Measurements from ENCODE around the gene RHOT1.
A peak's percentile ranks its signal among the peaks of the same experiment; 100 is the strongest.
"Not testable (repeated sequence)": the region's sequence is repeated elsewhere in the genome, so short reads cannot be mapped to it uniquely, and the experiment has no call there.

Gene RHOT1

DNA sequence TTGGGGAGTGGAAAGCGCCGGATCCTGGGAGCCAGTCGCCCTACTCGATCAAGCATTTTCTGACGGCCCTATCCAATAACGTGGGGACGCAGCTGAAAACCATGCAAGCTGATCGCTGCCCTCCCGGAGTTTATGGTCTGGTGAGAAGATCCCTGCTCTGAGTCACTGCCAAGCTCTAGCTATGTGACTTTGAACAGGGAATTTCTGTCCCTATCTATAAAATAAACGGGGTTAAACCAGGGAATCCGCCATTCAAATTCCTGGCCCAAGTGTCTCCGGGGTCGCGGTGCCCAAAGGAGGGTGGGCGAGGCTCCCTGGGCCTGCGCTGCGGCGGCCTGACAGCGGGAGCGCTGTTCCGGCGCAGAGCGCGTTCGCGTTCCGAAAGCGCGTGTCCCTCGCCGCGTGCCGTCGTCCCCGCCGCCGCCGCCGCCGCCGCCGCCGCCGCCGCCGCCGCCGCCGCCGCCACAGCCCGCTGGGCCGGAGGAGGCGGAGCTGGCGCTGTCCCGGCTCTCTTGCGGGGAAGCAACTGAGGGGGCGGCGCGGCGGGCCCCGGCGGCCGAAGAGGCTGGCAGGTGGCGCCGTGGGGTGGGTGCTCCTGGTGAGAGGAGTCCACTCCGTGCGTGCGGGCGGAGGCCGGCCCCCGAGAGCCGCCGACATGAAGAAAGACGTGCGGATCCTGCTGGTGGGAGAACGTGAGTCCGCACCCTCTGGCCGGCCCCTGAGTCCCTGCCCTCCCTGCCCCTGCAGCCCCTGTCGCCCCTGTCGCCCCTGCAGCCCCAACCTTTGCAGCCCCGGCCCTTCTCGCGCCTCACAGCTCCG, at the start of gene RHOT1:
TSS of gene RHOT1 (plus strand) at position 465 of the 819 bp plus-strand sequence. CDS start at position 656, 191 bp downstream.
- TF ChIP-seq, protein P1, sequence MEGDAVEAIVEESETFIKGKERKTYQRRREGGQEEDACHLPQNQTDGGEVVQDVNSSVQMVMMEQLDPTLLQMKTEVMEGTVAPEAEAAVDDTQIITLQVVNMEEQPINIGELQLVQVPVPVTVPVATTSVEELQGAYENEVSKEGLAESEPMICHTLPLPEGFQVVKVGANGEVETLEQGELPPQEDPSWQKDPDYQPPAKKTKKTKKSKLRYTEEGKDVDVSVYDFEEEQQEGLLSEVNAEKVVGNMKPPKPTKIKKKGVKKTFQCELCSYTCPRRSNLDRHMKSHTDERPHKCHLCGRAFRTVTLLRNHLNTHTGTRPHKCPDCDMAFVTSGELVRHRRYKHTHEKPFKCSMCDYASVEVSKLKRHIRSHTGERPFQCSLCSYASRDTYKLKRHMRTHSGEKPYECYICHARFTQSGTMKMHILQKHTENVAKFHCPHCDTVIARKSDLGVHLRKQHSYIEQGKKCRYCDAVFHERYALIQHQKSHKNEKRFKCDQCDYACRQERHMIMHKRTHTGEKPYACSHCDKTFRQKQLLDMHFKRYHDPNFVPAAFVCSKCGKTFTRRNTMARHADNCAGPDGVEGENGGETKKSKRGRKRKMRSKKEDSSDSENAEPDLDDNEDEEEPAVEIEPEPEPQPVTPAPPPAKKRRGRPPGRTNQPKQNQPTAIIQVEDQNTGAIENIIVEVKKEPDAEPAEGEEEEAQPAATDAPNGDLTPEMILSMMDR (conservative IDR thresholded peaks at IDR 0.05; ENCODE audit: low read depth, low read length): peak; percentile 60
- peak; percentile 92 for DNase-seq (ENCODE audit: low read depth)
- peak within 1 kb of the TSS; percentile 93 for H3K4me3 ChIP-seq (ENCODE audit: low read depth, low read length)

DNA sequence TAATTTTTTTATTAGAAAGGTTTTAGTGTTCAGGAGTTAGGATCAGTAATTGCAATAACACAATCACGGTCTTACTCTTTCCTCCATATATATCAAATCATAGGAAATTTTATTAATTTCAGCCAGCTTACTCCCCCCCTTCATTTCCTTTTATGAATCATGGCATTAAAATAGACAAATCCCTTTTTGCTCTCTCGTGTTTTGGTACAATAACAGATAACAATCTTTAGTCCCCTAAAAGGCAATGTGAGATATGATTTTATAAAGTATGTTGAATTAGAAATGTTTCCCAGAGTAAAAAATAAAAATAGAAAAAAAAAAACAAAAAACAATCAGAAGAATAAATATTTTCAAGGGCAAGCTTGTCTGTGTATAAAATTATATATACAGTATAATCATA, 42.6 kb upstream of the RHOT1 start:
- TF ChIP-seq, protein P1 (conservative IDR thresholded peaks at IDR 0.05; ENCODE audit: low read depth, low read length): no peak
- no peak for DNase-seq (ENCODE audit: low read depth)
- H3K4me3 ChIP-seq (ENCODE audit: low read depth, low read length): no peak overlapping the region

DNA sequence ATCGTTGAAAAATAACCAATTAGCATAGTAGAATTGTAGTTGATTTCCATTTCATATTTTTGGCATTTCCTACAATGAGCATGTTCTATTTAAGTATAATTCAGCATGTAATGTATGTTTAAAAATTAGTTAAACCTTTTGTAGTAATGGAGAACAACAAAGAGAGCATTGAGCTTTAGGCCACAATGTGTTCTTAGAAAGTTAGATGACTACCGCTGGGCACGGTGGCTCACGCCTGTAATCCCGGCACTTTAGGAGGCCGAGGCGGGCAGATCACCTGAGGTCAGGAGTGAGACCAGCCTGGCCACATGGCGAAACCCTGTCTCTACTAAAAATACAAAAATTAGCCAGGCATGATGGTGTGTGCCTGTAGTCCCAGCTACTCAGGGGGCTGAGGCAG, 42.0 kb upstream of the RHOT1 start:
- not testable (repeated sequence) for H3K4me3 ChIP-seq (ENCODE audit: low read depth, low read length); DNase-seq (ENCODE audit: low read depth)

DNA sequence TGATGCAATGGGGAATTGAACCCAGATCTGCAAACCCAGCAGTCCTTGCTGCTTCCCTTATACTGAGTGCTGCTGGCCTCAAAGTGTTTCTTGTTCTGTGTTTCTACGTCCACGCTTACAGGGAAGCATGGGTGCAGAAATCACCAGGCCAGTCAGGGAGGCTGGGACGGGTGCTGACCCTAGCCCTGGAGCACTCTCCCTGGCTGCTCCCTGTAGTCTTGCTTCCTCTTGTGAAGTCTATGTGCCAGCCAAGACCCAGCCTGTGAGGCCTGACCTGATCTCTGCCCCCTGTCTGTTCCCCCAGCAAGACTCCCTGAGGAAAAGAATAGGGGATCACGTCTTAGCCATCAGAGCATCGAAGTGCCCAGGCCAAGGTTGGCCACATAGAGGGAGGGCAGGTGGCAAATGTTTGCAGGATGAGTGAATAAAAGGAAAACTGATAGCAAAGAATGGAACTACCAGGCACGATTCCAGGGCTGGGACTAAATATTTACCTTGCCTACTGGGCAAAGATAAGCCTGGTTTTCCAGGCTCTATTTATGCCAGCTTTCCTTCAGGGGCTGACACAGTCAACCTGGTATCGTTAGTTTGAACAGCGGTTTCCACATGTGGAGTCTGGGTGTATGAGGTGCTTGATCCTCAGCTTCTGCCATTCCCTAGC, 41.2 kb upstream of the RHOT1 start:
- no peak overlapping the region for H3K4me3 ChIP-seq (ENCODE audit: low read depth, low read length)
- TF ChIP-seq, protein P1 (conservative IDR thresholded peaks at IDR 0.05; ENCODE audit: low read depth, low read length): no peak
- DNase-seq (ENCODE audit: low read depth): no peak

DNA sequence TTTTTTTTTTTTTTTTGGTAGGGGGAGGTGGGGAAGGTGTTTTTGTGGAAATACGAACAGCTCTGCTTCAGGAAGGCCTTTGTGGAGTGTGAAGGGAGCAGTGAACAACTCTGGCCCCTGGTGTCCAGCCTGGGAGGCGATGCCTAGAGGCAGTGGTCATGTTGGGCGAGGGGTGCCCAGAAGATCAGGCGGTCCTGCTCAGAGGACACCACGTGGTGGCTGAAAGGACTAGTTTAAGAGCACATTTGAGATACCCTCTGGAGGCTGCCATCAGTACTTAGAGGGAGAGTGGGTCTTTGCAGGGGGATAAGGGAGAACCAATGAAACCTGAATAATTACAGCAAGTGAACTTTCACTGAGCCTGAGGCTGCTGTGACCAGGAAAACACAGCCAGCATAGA, 40.1 kb upstream of the RHOT1 start:
- DNase-seq (ENCODE audit: low read depth): no peak
- H3K4me3 ChIP-seq (ENCODE audit: low read depth, low read length): no peak overlapping the region
- TF ChIP-seq, protein P1 (conservative IDR thresholded peaks at IDR 0.05; ENCODE audit: low read depth, low read length): no peak

DNA sequence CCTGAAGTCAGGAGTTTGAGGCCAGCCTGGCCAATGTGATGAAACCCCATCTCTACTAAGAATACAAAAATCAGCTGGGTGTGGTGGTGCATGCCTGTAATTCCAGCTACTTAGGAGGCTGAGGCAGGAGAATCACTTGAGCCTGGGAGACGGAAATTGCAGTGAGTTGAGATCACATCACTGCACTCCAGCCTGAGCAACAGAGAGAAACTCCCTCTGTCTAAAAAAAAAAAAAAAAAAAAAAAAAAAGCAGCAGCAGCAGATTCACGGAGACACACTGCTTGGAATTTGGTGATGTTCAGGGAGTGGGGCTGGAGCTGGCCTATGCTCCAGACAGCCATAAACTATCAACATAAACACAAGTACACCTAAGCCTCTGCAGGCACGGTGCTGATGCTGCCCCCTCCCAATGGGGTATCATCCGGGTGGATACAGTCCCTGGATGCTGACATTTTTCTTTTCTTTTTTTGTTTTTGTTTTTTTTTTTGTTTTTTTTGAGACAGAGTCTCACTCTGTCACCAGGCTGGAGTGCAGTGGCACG, 39.6 kb upstream of the RHOT1 start:
- DNase-seq (ENCODE audit: low read depth): peak; percentile 61
- no peak overlapping the region for H3K4me3 ChIP-seq (ENCODE audit: low read depth, low read length)
- TF ChIP-seq, protein P1 (conservative IDR thresholded peaks at IDR 0.05; ENCODE audit: low read depth, low read length): no peak

DNA sequence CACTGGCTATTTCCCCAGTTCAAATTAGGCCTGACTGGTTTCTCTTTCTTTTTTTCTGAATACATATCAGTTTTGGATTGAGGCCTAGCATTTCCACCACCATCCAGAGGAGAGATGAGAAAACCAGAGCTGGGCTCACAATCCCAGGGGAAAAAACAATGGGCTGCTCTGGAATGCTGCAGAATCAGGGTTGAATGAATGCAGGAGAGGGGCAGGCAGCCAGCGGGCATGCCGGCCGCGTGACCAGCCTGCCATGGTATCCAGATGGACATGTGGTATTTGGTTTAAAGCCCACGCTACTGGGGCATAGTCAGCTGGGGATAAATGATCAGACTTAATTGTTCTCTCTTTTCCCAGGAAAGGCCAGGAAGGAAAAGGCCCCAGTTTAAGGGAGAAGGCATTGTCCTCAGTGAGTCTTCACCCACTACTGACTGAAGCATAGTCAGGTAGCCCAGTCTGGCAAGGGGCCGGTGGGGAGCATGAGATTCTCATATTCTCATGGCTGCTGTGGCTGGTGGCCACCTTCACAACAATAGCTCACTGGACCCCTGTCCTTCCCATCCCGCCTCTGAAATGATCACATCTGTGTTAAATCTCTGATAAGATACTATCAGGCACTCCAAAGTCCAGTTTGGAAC, 38.7 kb upstream of the RHOT1 start:
- no peak overlapping the region for H3K4me3 ChIP-seq (ENCODE audit: low read depth, low read length)
- TF ChIP-seq, protein P1 (conservative IDR thresholded peaks at IDR 0.05; ENCODE audit: low read depth, low read length): no peak
- DNase-seq (ENCODE audit: low read depth): no peak

Measured in choroid plexus epithelial cell (primary cell).